Activated T-cell treated with anti-CD3 and anti-CD28 coated beads, Interleukin-2, amount 50 U/mL, for 1 hour (primary cell): Measurements from ENCODE around the gene OR7C1.

Experiments
- DNase-seq: peaks from one replicate; pipeline ENCODE4 v3.0.0-alpha.2; 2020

The OR7C1 gene

DNA sequence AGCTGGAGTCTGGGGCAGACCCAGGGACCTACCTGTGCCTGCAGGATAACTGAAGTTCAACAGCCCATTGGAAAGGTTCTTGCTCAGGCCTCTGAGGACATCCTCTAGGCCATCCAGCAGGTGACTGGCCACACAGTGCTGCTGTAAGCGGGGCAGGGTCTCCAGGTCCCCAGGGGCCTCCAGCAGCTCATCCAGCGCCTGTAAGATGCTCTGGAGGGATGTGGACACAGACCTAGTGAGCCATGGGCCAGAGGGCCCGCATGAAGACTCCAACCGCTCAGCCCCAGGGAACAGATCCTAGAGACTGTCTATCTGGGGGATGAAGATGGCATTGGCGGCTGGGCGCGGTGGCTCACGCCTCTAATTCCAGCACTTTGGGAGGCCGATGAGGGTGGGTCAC is 70.6 kb downstream of the OR7C1 start:
- DNase-seq: no peak

DNA sequence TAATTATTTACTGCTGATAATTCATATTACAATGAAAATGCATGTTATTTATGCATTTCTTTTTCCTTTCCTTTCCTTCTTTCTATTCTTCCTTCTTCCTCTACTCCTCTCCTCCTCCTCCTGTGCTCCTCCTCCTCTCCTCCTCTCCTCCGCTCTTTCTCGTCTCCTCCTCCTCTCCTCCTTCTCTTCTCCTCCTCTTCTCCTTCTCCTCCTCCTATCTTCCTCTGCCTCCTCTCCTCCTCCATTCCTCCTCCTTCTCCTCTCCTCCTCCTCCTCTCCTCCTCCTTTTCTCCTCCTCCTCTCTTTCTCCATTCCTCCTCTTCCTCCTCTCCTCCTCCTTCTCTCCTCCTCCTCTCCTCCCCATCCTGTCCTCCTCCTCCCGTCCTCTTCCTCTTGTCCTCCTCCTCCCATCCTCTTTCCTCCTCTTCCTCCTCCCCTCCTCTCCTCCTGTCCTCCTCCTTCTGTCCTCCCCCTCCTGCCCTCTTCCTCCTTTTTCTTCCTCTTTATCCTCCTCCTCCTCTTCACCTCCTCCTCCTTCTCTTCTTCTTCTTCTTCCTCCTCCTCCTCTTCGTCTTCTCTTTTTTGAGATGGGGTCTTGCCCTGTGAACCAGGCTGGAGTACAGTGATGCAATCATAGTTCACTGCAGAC is 71.4 kb downstream of the OR7C1 start:
- no peak for DNase-seq

- DNase-seq: no peak
Measured at GRCh38 chr19:14762111-14762510, 72.9 kb downstream of the OR7C1 start.

GRCh38 chr19:14761607-14762006 is 73.4 kb downstream of the OR7C1 start:
- no peak for DNase-seq

DNA sequence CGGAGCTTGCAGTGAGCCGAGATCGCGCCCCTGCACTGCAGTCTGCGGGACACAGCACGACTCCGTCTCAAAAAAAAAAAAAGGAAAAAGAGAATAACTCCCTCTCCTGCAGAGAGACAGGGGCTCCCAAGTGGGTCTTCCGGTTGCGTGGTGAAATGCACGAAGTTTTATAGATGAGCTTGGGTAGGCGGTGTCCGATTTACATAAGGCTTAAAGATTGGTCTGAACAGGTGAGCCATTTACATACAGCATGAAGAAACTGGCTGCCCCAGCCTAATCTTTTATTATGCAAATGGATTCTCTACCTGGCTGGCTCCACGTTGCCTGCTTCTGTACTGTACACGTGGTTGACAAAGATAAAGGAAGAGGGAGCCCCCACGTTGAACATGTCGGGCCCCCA is 76.2 kb downstream of the OR7C1 start:
- DNase-seq: no peak

GRCh38 chr19:14748601-14749000 is 86.4 kb downstream of the OR7C1 start:
- DNase-seq: no peak
